GM21423 (cell line): ENCODE data around the gene EEF1AKMT3.

Source experiments
- ATAC-seq: cut with Tn5 transposase; IDR thresholded peaks from one replicate; pipeline ENCODE4 v1.9.1; 2021; ENCODE audit warnings: mild to moderate bottlenecking, moderate library complexity; ENCODE audit not compliant: unreplicated experiment

Gene EEF1AKMT3

GRCh38 chr12:57750561-57751431, 21.6 kb upstream of the EEF1AKMT3 start:
- no peak for ATAC-seq

- ATAC-seq, result no peak
Measured at GRCh38 chr12:57751432-57751787, 21.0 kb upstream of the EEF1AKMT3 start.

- peak; percentile 66 for ATAC-seq
Measured at GRCh38 chr12:57751788-57752667, 20.4 kb upstream of the EEF1AKMT3 start, which contains the start of gene CDK4. Gene CDK4 (minus strand): TSS chr12:57752310. CDS start chr12:57751717, 593 bp downstream.

GRCh38 chr12:57752668-57753000, 19.8 kb upstream of the EEF1AKMT3 start:
- ATAC-seq, result no peak

- ATAC-seq, result no peak
Measured at GRCh38 chr12:57753756-57754337, 18.6 kb upstream of the EEF1AKMT3 start.

- ATAC-seq, result peak; percentile 36
Measured at GRCh38 chr12:57754411-57755193, 17.8 kb upstream of the EEF1AKMT3 start, which contains the start of gene MARCHF9. Gene MARCHF9 (plus strand): TSS chr12:57755103. CDS start chr12:57755529, 426 bp downstream.

- ATAC-seq, result no peak
Measured at GRCh38 chr12:57755194-57755453, 17.3 kb upstream of the EEF1AKMT3 start.

GRCh38 chr12:57755454-57756372, 16.7 kb upstream of the EEF1AKMT3 start:
- no peak for ATAC-seq

GRCh38 chr12:57756406-57757341, 15.7 kb upstream of the EEF1AKMT3 start:
- ATAC-seq, result no peak

GRCh38 chr12:57757771-57758170, 14.6 kb upstream of the EEF1AKMT3 start:
- ATAC-seq, result no peak

- no peak for ATAC-seq
Measured at GRCh38 chr12:57758552-57759359, 13.7 kb upstream of the EEF1AKMT3 start.

- no peak for ATAC-seq
Measured at GRCh38 chr12:57759360-57759980, 12.9 kb upstream of the EEF1AKMT3 start.

- no peak for ATAC-seq
Measured at GRCh38 chr12:57760347-57760982, 11.9 kb upstream of the EEF1AKMT3 start.

- ATAC-seq, result no peak
Measured at GRCh38 chr12:57761391-57761998, 10.9 kb upstream of the EEF1AKMT3 start.

GRCh38 chr12:57762463-57762862, 10.0 kb upstream of the EEF1AKMT3 start:
- ATAC-seq, result no peak

GRCh38 chr12:57763881-57764661, 8.3 kb upstream of the EEF1AKMT3 start:
- ATAC-seq, result no peak
